Left cardiac atrium (tissue), 4 donors: ENCODE measurements around the gene RASA3. TPM values are rescaled to one million over a fixed set of nuclear protein-coding genes. Genes with fewer than 3 reads are reported as not detected.

Experiments
- ATAC-seq, 2 donors: fragments of 200-7000 bp; cut with Tn5 transposase; one replicate each; pipeline ENCODE4 v1.9.1; 2020; ENCODE audit warnings: mild to moderate bottlenecking in 2 of 2, moderate library complexity in 2 of 2
- DNase-seq: peaks from one replicate; pipeline ENCODE4 v3.0.0-alpha.2; 2020
- intact Hi-C, 2 donors: fragments of 100-400 bp; cut with DNase I; formaldehyde crosslinking; loops; one replicate each; pipeline versions ENCODE4 v1.14.1 to v1.15.1; 2022 to 2023
- total RNA-seq, 2 donors: library from RNA; stranded (reverse); fragmentation: NEBNext Ultra II Directional; extraction: Animal tissue kit (Norgen Biotek cat#: 25700); gene quantifications; one replicate each; pipeline ENCODE4 v1.2.1, GENCODE V29; 2021
- donor health status: DM: no; HTN: yes; CAD: no.
- donor health status: DM: no; HTN: yes; CAD: no; lungs with severe emphysema.
- donor health status: DM: yes; HTN: yes; CAD: no.
- donor health status: Dilated cardiomyopathy.

Gene RASA3
- total RNA-seq, 2 donors from 2014 or later = 19.9 to 20.1 TPM

DNA sequence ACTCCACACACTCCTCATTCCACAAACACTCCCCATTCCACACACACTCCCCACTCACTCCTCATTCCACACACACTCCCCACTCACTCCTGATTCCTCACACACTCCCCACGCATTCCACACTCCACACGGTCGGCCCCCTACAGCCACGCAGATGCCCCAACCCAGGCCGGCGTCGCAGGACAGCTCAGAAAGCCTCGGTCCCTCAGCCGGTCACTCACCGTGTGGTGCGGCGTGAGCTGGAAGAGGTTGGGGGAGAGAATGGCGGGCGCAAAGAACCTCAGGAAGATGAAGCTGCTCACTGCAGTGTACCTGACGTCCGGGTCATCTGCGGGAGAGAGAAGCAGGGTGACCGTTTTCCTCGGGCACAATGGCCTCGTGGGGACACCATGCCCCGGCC is 119.5 kb downstream of the RASA3 start:
- ATAC-seq (no peak), DNase-seq (peak; percentile 4)
- intact Hi-C loops = no loop called here

DNA sequence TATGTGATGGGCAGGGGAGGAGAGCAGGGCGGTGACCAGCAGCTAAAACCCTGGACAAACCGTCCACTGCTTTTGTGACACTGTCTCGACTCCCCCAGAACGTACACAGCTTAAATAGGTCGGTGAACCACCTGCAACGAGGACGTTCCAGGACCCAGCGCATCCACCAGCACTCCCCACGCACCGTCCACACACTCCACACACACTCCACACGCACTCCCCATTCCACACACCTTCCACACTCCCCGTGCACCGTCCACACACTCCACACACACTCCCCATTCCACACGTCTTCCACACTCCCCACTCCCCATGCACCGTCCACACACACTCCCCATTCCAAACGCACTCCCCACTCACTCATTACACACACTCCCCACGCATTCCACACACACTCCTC is 120.3 kb downstream of the RASA3 start:
- DNase-seq (no peak), ATAC-seq (no peak)
- intact Hi-C loops = no loop called here

DNA sequence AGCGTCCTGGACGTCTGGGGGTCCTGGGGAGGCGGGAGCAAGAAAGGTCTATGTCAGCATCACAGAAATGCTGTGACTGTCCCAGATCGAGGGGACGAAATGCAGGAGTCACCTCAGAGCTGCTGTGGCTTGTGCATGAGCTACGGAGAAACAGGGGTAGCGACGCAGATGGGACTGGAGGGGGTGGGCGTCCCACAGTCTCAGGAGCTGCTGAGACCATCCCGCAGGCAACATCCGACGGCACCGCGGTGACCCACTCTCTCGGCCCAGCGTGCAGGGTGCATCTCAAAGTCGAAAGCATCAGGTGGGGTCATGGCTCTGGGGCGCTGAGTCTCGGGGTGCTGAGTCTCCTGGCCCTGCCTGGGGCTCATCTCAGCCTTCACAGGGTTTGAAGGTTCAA is 121.2 kb downstream of the RASA3 start:
- DNase-seq = peak; percentile 12
- ATAC-seq = no peak
- intact Hi-C loops = no loop called here

DNA sequence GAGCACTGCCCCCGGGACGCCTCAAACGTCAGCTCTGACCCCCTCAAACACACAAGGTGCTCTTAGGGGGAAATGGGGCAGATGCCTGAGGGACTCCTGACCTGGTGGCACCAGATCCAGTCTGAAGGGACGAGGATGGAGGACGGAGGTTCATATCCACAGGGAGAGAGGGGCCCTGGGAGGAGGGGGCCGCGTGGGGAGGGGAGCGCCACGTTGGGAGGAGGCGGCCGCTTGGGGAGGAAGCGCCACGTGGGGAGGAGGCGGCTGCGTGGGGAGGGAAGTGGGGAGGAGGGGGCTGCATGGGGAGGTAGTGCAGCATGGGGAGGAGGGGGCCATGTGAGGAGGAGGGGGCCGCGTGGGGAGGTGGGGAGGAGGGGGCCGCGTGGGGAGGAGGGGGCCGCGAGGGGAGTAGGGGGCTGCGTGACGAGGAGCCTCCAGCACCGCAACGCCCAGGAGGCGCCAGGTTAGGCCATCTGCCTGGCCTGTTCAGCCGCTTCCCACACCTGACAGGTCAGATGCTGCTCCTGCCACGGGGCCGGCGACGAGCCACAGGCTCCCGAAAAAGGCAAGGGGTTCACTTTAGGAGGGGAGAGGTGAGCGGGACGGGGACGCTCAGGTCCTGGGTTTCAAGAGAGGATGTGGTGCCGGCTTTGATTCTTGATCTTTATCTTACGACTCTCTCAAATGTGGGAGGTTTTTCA is 121.9 kb downstream of the RASA3 start:
- DNase-seq (peak; percentile 9), ATAC-seq (no peak)
- intact Hi-C loops = no loop called here

DNA sequence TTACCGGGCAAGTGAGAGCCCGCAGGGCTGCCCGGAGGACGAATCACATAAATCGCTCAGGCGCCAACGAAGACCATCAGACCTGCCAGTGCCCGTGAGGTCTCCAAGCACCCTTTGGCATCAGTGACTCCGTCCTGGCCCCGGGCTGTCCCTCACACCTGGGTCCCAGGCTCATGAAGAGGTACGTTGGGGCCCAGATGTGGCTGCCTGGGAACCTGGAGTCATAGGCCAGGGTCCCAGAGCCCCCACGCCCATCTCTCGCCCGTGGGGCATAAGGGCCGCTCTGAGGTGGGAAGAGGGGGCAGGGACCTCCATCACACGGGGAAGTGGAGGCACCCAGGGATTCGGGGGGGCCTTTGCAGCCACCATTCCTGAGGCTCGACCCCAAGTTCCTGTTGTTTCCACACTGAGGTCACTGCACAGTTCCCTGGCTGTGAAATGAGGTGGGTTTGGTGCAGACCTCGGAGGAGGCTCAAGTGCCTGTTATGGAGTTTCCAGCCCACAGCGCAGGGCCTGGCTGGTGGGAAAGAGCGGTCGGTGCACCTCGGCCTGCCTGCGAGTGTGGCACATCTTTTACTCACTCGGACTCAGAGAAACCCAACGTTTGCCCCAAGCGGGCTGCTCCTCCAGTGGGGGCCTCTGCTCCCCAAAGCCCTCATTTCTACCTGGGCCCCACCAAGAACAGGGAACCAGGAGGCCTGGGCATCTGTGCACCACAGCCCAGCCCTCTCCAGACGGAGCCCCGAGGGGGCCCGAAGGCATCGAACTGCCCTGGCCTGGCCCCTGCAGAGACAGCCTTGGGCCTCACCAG is 122.6 kb downstream of the RASA3 start:
- intact Hi-C loops = no loop called here
- ATAC-seq (no peak), DNase-seq (peak; percentile 17)

DNA sequence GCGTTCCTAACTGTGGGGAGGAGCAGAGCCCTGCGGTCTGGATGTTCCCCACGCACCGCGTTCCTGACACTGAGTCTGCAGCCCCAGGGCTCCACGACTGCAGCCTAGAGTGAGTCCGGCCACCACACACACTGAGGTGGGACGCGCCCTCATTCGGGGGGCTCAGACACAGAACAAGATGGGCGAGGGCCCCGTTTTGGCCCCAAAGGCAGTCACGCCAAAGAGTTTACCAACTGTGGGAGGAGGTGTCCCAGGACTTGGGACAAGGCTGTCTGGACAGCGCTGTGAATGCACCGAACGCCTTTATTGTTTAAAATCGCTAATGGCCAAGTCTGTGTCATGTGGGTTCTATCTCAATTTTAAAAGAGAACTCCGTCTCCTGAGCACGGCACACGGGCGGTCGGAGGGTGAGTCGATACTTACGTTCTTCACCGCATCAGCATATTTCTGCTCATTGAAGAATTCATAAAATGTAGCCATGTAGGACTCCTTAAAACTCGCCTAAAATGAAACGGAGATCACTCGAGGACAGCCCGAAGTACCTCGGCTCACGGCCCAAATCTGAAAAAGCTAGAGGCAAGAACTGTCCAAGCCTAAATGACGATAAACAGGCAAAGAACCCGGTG is 123.3 kb downstream of the RASA3 start:
- ATAC-seq (no peak), DNase-seq (peak; percentile 10)
- intact Hi-C loops = no loop called here

DNA sequence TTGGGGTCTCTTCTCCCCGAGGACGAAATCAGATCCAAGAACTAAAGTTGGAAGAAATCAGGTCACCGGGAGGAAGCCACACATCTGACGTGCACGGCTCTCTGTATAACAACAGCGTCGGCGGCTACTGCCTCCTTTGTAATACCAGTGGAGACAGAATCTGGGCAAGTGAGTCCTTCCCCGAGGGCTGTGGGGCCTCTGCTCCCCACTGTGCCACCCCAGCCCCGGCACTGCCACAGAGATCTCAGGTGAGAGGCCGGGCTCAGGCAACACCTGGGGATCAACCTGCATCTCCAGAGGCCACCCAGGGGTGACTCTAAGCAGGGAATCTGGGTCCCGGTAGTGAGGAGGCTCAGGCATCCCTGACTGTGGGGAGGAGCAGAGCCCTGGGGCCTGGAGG is 124.9 kb downstream of the RASA3 start:
- ATAC-seq = no peak
- intact Hi-C loops = no loop called here
- peak; percentile 14 for DNase-seq

DNA sequence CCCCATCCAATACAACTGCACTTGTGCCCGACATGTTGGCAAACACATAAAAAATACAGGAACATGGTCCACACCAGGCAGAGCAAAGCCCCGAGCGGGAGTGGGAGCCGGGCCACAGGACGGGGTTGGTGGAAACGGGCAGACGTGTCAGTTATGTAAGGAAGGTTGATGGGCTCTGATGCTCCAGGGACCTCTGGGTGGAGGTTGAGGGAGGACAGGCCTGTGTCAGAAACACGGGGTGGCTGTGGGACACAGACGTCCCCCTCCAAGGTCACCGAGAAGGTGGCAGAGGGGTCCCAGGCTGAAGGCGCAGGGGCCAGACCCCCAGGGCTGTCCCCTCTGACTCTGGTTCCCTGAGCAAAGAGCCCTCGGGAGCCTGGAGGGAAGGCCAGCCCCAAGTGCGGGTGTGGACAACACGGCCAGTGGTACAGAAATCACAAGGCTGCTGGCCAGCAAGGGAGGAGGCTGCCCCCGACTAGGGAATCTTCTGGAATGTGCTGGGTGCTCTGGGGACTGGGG is 127.2 kb downstream of the RASA3 start:
- DNase-seq (peak; percentile 18), ATAC-seq (peak; percentile 20 to 55)
- intact Hi-C loops = no loop called here

DNA sequence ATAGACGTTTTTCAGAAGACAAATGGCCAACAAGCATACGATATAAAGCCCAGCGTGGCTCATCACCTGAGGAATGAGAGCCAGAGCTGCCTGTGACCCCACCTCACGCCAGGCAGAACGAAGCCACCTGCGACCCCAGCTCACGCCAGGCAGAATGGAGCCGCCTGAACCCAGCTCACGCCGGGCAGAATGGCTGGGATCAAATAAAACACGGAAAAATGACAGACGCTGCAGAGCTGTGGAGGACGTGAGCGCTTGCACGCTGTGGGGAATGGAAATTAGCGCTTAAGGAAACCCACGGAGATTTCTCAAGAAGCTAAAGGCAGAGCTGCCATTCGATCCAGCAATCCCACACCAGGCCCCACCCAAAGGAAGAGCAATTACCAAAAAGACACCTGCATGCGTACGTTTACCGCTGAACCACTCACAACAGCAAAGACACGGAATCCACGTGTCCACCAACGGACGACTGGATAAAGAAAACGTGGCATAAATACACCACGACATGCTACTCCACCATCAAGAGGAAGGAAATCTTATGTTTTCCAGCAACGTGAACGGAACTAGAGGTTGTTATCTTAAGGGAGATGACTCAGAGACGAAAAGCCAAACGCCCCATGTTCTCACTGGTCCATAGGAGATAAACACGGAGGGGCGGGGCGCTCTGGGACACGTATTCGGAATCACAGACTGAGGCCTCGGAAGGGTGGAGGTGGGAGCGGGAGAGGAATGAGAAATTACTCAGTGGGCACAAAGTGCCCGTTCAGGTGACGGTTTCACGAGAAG is 127.8 kb downstream of the RASA3 start:
- intact Hi-C loops = no loop called here
- ATAC-seq (peak; percentile 39 to 93), DNase-seq (peak; percentile 89)

DNA sequence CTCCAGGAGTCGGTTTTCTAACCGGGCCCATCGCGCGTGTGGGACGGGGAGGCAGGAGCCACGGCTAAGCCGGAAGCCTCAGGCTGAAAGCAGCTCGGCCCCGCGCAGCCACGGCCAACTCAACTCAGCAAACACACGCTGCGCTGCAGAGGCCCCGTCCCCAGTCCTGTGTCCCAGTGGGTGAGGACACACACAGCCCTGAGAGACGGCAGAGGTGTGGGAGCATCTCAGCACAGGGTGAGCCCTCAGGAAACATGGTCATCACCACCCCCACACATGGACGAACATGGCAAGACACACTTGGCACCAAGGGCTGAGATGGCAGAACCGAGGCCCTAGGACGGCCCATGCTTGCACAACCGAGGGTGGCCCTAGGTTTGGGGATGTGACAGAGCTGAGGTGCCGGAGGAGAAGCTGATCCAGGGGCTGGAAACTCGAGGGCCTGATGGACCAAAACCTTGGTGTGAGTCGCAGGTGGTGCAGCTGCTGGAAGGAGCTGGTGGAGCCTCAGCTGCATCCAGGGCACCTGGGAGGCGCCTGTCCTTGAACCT is 129.6 kb downstream of the RASA3 start:
- DNase-seq (peak; percentile 17), ATAC-seq (no peak)
- intact Hi-C loops = no loop called here

DNA sequence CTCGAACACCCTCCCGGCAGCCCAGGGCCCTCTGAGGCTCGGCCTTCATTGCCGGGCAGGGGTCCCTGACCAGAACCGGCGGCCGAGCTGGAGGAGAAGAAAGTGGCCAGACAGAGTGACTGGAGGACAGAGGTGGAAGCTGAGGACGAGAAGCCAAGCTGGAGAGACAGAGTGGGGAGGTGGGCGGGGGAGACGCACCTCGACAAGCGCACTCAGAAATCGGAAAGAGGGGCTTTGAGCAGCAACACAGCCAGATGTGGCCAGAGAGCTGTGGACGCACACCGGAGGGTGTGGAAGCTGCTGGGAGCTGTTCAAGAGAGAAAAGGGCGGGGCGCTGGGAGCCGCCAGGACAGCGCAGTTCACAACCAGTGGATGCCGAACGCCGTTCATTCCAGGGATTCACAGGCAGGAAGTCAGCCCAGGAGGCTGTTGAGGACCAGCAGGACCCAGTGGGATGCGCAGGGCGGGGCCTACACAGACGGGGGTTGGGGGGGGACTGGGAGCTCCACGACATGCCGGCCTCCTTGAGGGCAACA is 130.3 kb downstream of the RASA3 start:
- peak in 1 of 2 donors; percentile 7 for ATAC-seq

DNA sequence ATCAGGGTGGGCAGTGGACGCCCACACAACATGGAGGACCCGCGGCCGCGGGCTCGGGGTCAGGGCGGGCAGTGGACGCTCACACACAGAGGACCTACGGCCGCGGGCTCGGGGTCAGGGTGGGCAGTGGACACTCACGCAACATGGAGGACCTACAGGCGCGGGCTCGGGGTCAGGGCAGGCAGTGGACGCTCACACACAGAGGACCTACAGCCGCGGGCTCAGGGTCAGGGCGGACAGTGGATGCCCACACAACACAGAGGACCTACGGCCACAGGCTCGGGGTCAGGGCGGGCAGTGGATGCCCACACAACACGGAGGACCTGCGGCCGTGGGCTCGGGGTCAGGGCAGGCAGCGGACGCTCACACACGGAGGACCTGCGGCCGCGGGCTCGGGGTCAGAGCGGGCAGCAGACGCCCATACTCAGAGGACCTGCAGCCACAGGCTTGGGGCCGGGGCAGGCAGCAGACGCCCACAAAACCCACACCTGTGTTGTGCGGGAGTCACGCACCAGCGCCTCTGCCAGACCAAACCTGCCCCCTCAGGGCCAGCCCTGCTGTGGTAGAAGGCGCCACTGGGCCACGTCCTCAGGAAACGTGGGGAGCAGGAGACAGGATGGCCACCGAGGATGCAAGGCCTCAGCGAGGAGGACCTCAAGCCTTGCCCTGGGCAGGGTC is 131.0 kb downstream of the RASA3 start:
- no peak for ATAC-seq
- intact Hi-C loops = no loop called here
- DNase-seq = peak; percentile 14

More for the DNA sequence above, 130.3 kb downstream of the RASA3 start:
- intact Hi-C loops = no loop called here
- peak; percentile 27 for DNase-seq

DNA sequence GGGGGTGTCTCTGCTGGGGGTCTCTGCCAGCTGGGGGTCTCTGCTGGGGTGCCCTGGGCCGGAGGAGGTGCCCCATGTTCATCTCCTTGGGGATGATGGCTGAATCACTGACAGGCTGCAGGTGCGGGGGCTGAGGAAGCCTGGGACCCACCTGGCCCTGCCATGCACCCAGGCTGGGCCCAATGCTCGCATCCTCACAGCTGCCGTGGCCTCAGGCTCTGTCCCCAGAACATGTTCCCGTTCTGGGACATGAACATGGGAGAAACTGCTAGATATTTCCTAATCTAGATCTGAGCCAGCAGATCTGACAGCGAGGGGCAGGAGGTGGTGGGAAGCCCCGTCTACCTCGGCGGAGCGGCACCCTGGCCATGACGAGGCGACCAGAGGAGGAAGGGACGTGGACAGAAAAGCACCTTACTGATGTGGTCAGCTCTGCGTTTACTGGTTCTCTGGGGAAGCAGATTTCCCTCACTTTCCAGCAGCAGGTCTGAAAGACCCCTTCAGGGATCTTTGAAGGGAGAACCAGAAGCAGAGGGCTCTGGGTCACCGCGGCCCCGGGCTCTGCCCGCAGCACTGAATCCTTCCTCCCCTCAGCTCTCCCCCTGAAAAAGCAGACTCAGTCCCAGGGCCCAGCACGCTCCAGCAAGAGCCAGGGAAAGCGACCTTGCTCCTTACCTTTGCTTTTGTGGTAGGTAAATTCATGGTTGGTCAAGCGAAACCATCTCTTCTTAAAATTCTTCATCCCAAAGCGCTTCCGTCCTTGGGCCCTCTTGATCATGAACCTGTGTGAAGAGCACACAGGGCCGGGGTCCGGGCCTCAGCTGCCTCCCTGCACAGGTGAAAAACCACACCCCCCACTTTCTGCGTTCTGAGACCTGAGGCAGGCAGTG is 132.0 kb downstream of the RASA3 start:
- ATAC-seq (no peak), DNase-seq (peak; percentile 14)
- intact Hi-C loops = no loop called here

DNA sequence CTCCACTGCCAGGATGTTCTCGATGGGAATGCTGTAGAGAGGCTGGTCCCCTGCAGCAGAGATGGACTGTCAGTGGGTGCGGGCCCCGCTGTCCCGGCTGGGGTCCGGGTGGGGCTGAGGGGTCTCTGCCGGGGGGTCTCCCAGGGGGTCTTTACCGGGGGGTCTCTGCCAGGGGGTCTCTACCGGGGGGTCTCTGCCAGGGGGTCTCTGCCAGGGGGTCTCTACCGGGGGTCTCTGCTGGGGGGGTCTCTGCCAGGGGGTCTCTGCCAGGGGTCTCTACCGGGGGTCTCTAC is 132.9 kb downstream of the RASA3 start:
- ATAC-seq (no peak), DNase-seq (peak; percentile 9)
- intact Hi-C loops = no loop called here

DNA sequence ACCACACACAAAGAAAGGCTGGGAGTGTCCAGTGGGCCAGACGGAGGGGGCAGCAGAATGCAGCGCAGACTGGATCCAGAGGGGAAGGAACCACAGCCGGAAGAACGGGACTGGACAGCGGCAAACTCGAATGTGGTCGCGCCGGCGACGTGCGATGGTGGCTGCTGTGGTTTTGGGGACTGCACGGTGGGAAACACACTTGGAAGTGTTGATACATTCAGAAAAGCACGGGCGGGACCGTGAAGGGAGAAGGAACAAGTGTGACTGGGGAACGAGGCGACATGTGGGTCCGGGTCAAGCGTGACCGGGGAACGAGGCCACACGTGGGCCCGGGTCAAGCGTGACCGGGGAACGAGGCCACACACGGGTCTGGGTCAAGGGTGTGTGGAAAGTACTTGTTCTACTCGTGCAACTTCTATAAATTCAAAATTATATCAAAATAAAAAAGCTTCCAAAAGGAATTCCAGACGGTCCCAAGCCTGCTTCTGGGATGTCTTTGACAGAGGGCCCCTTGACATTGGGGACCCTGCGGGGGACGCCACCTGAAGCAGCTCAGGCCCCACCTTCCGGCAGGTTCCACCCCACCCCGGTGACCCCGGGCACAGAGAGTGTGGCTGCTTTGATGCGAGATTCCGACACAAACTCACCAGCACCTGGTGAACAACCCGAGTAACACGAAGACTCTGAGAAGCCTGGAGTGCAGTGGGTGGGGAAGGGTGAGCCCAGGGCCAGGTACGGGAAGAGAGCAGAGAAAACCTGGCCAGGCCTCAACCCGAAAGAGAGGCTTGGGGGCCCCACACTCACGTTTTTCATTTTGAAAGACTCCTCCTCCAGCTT is 133.4 kb downstream of the RASA3 start:
- DNase-seq = peak; percentile 18
- ATAC-seq = no peak
- intact Hi-C loops = no loop called here
